Loucy (cell line): ENCODE measurements around the gene ARRDC1.

Experiments used
- CTCF ChIP-seq: fragments of 200-600 bp; sonication (generic); conservative IDR thresholded peaks from 2 replicates; pipeline ENCODE4 v1.5.1; 2014; ENCODE audit warnings: mild to moderate bottlenecking, antibody characterized with exemption, low read length
- EZH2phosphoT487 ChIP-seq: fragments of 200-600 bp; IDR thresholded peaks from 2 replicates; pipeline ENCODE4 v1.6.1; 2018; ENCODE audit warnings: antibody characterized with exemption, mild to moderate bottlenecking, moderate library complexity, borderline replicate concordance

- TF ChIP-seq CTCF (no peak), EZH2phosphoT487 (no peak)
Observed at GRCh38 chr9:137634016-137634415, 28.5 kb downstream of the ARRDC1 start.
